IMR-90 (cell line): Measurements from ENCODE around the gene ALKBH3. TPM values are rescaled to one million over a fixed set of nuclear protein-coding genes. Genes with fewer than 3 reads are reported as not detected.
A peak's percentile ranks its signal among the peaks of the same experiment; 100 is the strongest.

ENCODE experiments used
- ATAC-seq: fragments of 200-7000 bp; cut with Tn5 transposase; 2 replicates; pipeline ENCODE4 v1.9.1; 2020; ENCODE audit warnings: low read depth, mild to moderate bottlenecking, moderate library complexity
- BruUV-seq: library from RNA; stranded (reverse); fragments of 400-500 nt; replicated peaks from 2 replicates; lab custom pipeline; 2021; lab: Mats Ljungman, UMichigan
- CTCF ChIA-PET: fragments of 300-600 bp; formaldehyde crosslinking; extraction: SDS; loops from one replicate; lab custom pipeline; 2021; ENCODE audit warnings: antibody characterized with exemption; lab: Yijun Ruan, JAX
- POLR2A ChIA-PET: fragments of 300-600 bp; sonication (Branson Sonifier 250); formaldehyde crosslinking; loops from one replicate; lab custom pipeline; 2022; ENCODE audit warnings: antibody characterized with exemption; ENCODE audit not compliant: unreplicated experiment; lab: Charles Lee
- DNase-seq: peaks from one replicate; pipeline ENCODE4 v3.0.0; 2013
- H2AFZ ChIP-seq: replicated peaks from 2 replicates; pipeline ENCODE3; 2013; ENCODE audit warnings: low read length, mild to moderate bottlenecking; ENCODE audit not compliant: poor library complexity
- H2AK5ac ChIP-seq: 2 replicates; pipeline ENCODE4 v1.6.1; 2013; ENCODE audit warnings: low read depth, low read length, inconsistent platforms
- H2AK9ac ChIP-seq: replicated peaks from 2 replicates; pipeline ENCODE3; 2013; ENCODE audit warnings: mild to moderate bottlenecking, low read depth, low read length, moderate library complexity; ENCODE audit not compliant: poor library complexity
- H2BK120ac ChIP-seq: 2 replicates; pipeline ENCODE4 v1.6.1; 2013; ENCODE audit warnings: low read depth, low read length, inconsistent platforms
- H2BK15ac ChIP-seq: 3 replicates; pipeline ENCODE4 v1.6.1; 2013; ENCODE audit warnings: low read depth, low read length, inconsistent platforms
- H2BK20ac ChIP-seq: 2 replicates; pipeline ENCODE4 v1.6.1; 2013; ENCODE audit warnings: low read depth, mild to moderate bottlenecking, inconsistent platforms, low read length, moderate library complexity
- H2BK5ac ChIP-seq: 2 replicates; pipeline ENCODE4 v1.6.1; 2013; ENCODE audit warnings: mild to moderate bottlenecking, low read depth, low read length, inconsistent platforms; ENCODE audit not compliant: poor library complexity, severe bottlenecking
- H3K14ac ChIP-seq: replicated peaks from 2 replicates; pipeline ENCODE4 v1.6.1; 2013; ENCODE audit warnings: low read depth, low read length, inconsistent platforms
- H3K18ac ChIP-seq: 2 replicates; pipeline ENCODE4 v1.6.1; 2013; ENCODE audit warnings: low read depth, low read length, control low read depth
- H3K23ac ChIP-seq: 2 replicates; pipeline ENCODE4 v1.6.1; 2013; ENCODE audit warnings: low read depth, low read length, inconsistent platforms
- H3K27ac ChIP-seq: 2 replicates; pipeline ENCODE4 v1.5.1; 2013; ENCODE audit warnings: mild to moderate bottlenecking, control low read depth, low read length; ENCODE audit not compliant: insufficient read depth
- H3K27me3 ChIP-seq: 2 replicates; pipeline ENCODE4 v1.6.1; 2013; ENCODE audit warnings: low read length; ENCODE audit not compliant: control insufficient read depth, insufficient read depth
- H3K36me3 ChIP-seq: 2 replicates; pipeline ENCODE4 v1.6.1; 2013; ENCODE audit warnings: low read length, mixed read lengths; ENCODE audit not compliant: control insufficient read depth, insufficient read depth
- H3K4ac ChIP-seq: 2 replicates; pipeline ENCODE4 v1.6.1; 2013; ENCODE audit warnings: low read depth, low read length, inconsistent platforms
- H3K4me1 ChIP-seq: 2 replicates; pipeline ENCODE4 v1.6.1; 2013; ENCODE audit warnings: low read length, mixed read lengths; ENCODE audit not compliant: control insufficient read depth, insufficient read depth
- H3K4me2 ChIP-seq: 2 replicates; pipeline ENCODE4 v1.6.1; 2013; ENCODE audit warnings: low read depth, mild to moderate bottlenecking, control low read depth, low read length, moderate library complexity
- H3K4me3 ChIP-seq: 2 replicates; pipeline ENCODE4 v1.5.1; 2013; ENCODE audit warnings: low read depth, mild to moderate bottlenecking, control low read depth, low read length, moderate library complexity; ENCODE audit not compliant: insufficient read depth
- H3K56ac ChIP-seq: 2 replicates; pipeline ENCODE4 v1.6.1; 2013; ENCODE audit warnings: low read length, inconsistent platforms; ENCODE audit not compliant: insufficient read depth; ENCODE audit errors: extremely low read depth
- H3K79me1 ChIP-seq, 2 experiments: 2 replicates each; pipeline ENCODE4 v1.6.1; 2013; ENCODE audit warnings: low read length in 2 of 2, inconsistent platforms in 1 of 2, low read depth in 1 of 2
- H3K9ac ChIP-seq: 2 replicates; pipeline ENCODE4 v1.6.1; 2013; ENCODE audit warnings: low read depth, low read length, control low read depth
- H3K9me1 ChIP-seq: 2 replicates; pipeline ENCODE4 v1.6.1; 2013; ENCODE audit warnings: low read length, inconsistent platforms; ENCODE audit not compliant: insufficient read depth
- H3K9me3 ChIP-seq: 2 replicates; pipeline ENCODE4 v1.6.1; 2013; ENCODE audit warnings: low read length; ENCODE audit not compliant: control insufficient read depth, insufficient read depth
- H4K20me1 ChIP-seq: 2 replicates; pipeline ENCODE4 v1.6.1; 2013; ENCODE audit warnings: low read length, inconsistent platforms; ENCODE audit not compliant: insufficient read depth
- H4K5ac ChIP-seq: 2 replicates; pipeline ENCODE4 v1.6.1; 2013; ENCODE audit warnings: mild to moderate bottlenecking, low read depth, low read length, control low read depth
- H4K8ac ChIP-seq, 2 experiments: 2 replicates each; pipeline ENCODE4 v1.6.1; 2013; ENCODE audit warnings: low read depth in 2 of 2, low read length in 2 of 2, control low read depth in 1 of 2, inconsistent platforms in 1 of 2
- H4K91ac ChIP-seq: 2 replicates; pipeline ENCODE4 v1.6.1; 2013; ENCODE audit warnings: low read depth, low read length, inconsistent platforms; ENCODE audit not compliant: insufficient read depth
- BHLHE40 ChIP-seq: fragments of 150-350 bp; IDR thresholded peaks from 2 replicates; pipeline ENCODE4 v1.6.1; 2016; ENCODE audit warnings: mild to moderate bottlenecking, low read depth, low read length
- CEBPB ChIP-seq: IDR thresholded peaks from 2 replicates; pipeline ENCODE4 v1.6.1; 2012; ENCODE audit warnings: low read depth, low read length, improper control_type of control experiment
- CHD1 ChIP-seq: IDR thresholded peaks from 2 replicates; pipeline ENCODE4 v1.6.1; 2012; ENCODE audit warnings: low read depth, low read length, improper control_type of control experiment
- MAFK ChIP-seq: IDR thresholded peaks from 2 replicates; pipeline ENCODE4 v1.6.1; 2012; ENCODE audit warnings: low read depth, low read length, improper control_type of control experiment
- MAZ ChIP-seq: IDR thresholded peaks from 2 replicates; pipeline ENCODE4 v1.6.1; 2012; ENCODE audit warnings: low read depth, mild to moderate bottlenecking, low read length, improper control_type of control experiment, moderate library complexity, borderline replicate concordance
- NFE2L2 ChIP-seq: fragments of 150-350 bp; IDR thresholded peaks from 2 replicates; pipeline ENCODE4 v1.6.1; 2016; ENCODE audit warnings: low read depth, mild to moderate bottlenecking, low read length
- POLR2A ChIP-seq: IDR thresholded peaks from 2 replicates; pipeline ENCODE4 v1.6.1; 2012; ENCODE audit warnings: mild to moderate bottlenecking, low read depth, low read length
- RAD21 ChIP-seq: IDR thresholded peaks from 2 replicates; pipeline ENCODE4 v1.6.1; 2012; ENCODE audit warnings: low read length, improper control_type of control experiment
- RCOR1 ChIP-seq: IDR thresholded peaks from 2 replicates; pipeline ENCODE4 v1.6.1; 2012; ENCODE audit warnings: mild to moderate bottlenecking, low read length, improper control_type of control experiment; ENCODE audit not compliant: insufficient replicate concordance
- USF2 ChIP-seq: fragments of 150-350 bp; IDR thresholded peaks from 2 replicates; pipeline ENCODE4 v1.6.1; 2017; ENCODE audit warnings: mild to moderate bottlenecking, antibody characterized with exemption, low read length, low read depth
- WGBS, 2 experiments: methylation state at CpG; one replicate each; pipeline versions ENCODE4 v1.1.5 to v1.1.7; 2013; ENCODE audit warnings: missing lambda C conversion rate in 2 of 2; ENCODE audit not compliant: insufficient read length in 1 of 2; ENCODE audit errors: extremely low coverage in 2 of 2; 5-methylcytosine and 5-hydroxymethylcytosine counted together
- dilution Hi-C: fragments of 300-500 bp; cut with HindIII; formaldehyde crosslinking; loops from one replicate; pipeline ENCODE4 v1.14.3; 2018; ENCODE audit warnings: low sequenced_read_pairs; ENCODE audit not compliant: unreplicated experiment
- in situ Hi-C: fragments of 300-500 bp; cut with MboI; formaldehyde crosslinking; loops from 3 replicates; pipeline ENCODE4 v1.14.3; 2019; ENCODE audit warnings: low sequenced_read_pairs, inconsistent platforms, mixed read lengths
- intact Hi-C: fragments of 100-400 bp; cut with micrococcal nuclease; formaldehyde crosslinking; loops from 2 replicates; pipeline ENCODE4 v1.10.0; 2022
- polyA plus RNA-seq, 3 experiments: library from polyadenylated mRNA; depleted of rRNA; stranded (reverse); fragments of >200 nt; gene quantifications; 2 replicates each; pipeline ENCODE4 v1.2.3, GENCODE V29; 2012; ENCODE audit warnings: low replicate concordance in 1 of 3
- total RNA-seq: library from RNA; depleted of rRNA; stranded (reverse); fragments of >200 nt; gene quantifications from 2 replicates; pipeline ENCODE4 v1.2.3, GENCODE V29; 2012
- TF ChIP-seq, protein P1 (sequence below): fragments of 150-350 bp; IDR thresholded peaks from 2 replicates; pipeline ENCODE4 v1.6.1; 2016; ENCODE audit warnings: low read depth, mild to moderate bottlenecking, low read length, moderate library complexity, borderline replicate concordance
- TF ChIP-seq, protein P2 (sequence below): conservative IDR thresholded peaks from 2 replicates; pipeline ENCODE4 v1.5.1; 2012; ENCODE audit warnings: mild to moderate bottlenecking, low read depth, low read length, improper control_type of control experiment

ALKBH3 gene
- total and polyA plus RNA-seq, 2 of the 4 experiments (the other 2 are of a cell fraction), result 27.7 to 62.9 TPM

DNA sequence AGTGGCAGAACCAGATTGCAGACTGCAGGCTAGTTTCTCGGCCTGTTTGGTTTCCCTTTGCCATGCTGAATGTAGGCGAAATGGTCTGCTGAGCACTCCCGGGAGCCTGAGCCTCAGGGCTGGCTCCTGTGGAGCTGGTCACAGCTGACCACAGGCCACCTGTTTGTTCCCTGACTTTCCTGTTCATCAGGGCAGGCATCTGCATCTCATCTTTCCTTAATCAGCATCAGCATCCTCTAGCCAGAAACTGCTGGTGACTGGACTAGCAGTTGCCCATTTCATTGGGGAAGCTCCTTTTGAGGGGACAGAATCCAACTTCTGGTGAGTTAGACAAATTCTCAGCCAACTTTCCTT is 41.6 kb downstream of the ALKBH3 start (continued):
- TF ChIP-seq MAFK, result no peak
- TF ChIP-seq CEBPB, result no peak
- TF ChIP-seq RAD21, result no peak
- no peak for TF ChIP-seq CHD1

- Histone ChIP-seq H3K23ac (no peak overlapping the region), H4K20me1 (peaks cover 24% of the 10 kb centered on the region), H3K14ac (peak overlapping the region; percentile 39; the same call in 1 of the 2 replicates), H4K91ac (0 out of 2 replicates have a peak overlapping the region, but pooled peaks have one; percentile 27), H2BK5ac (peak overlapping the region; percentile 67), H3K9me3 (no peaks in the 10 kb centered on the region), H3K4me1 (peaks cover 44% of the 10 kb centered on the region), H2BK120ac (peak overlapping the region; percentile 41), H3K27me3 (no peaks in the 10 kb centered on the region), H3K36me3 (peaks cover 3% of the 10 kb centered on the region), H3K18ac (peak overlapping the region; percentile 72), H3K56ac (no peak overlapping the region), H3K9me1 (peaks cover 20% of the 10 kb centered on the region), H3K27ac (peak overlapping the region; percentile 85), H3K4me3 (no peak overlapping the region), H2BK15ac (peak overlapping the region; percentile 45; the same call in 1 of the 3 replicates), H3K79me1 (peaks cover 0 to 3% of the 10 kb centered on the region in 2 experiments; a peak in 1 of 4 replicates), H3K4me2 (peak overlapping the region; percentile 14; the same call in 1 of the 2 replicates), H4K8ac (peak overlapping the region in 1 of 2 experiments; percentile 44; a peak in 1 of 4 replicates), H2AK9ac (peak overlapping the region; percentile 17), H3K9ac (no peak overlapping the region), H4K5ac (peak overlapping the region; percentile 65), H2AFZ (no peak overlapping the region), H3K4ac (peak overlapping the region; percentile 62), H2BK20ac (peak overlapping the region; percentile 47; the same call in 1 of the 2 replicates), H2AK5ac (peak overlapping the region; percentile 86)
- POLR2A ChIA-PET, result no interaction called here
- no TSS peak for BruUV-seq
- DNase-seq (no peak), ATAC-seq (peak; percentile 3)
- intact Hi-C loops (loop anchor here (2.0 kb wide), 1 partner anchor 14 kb away; no protein-coding TSS in a partner anchor), in situ Hi-C loops (no loop called here), dilution Hi-C loops (loop anchor here (25.0 kb wide), 1 partner anchor 114 kb away; the partner anchor contains the start of gene ACCSL)
- 60% methylated on average over 2 of the region's 6 CpGs; no CpG with 5 or more reads in 1 of the 2 experiments for WGBS, 2 experiments
- CTCF ChIA-PET, result interaction anchor here (0.8 to 1.2 kb wide), 2 partner anchors 20 to 33 kb away, joined by 3 to 4 read pairs; no protein-coding TSS in a partner anchor
- TF ChIP-seq NFE2L2 (no peak), RCOR1 (no peak), USF2 (no peak), POLR2A (no peak), MAFK (no peak), CHD1 (no peak), BHLHE40 (no peak), RAD21 (no peak), MAZ (no peak)
- TF ChIP-seq, protein P1, sequence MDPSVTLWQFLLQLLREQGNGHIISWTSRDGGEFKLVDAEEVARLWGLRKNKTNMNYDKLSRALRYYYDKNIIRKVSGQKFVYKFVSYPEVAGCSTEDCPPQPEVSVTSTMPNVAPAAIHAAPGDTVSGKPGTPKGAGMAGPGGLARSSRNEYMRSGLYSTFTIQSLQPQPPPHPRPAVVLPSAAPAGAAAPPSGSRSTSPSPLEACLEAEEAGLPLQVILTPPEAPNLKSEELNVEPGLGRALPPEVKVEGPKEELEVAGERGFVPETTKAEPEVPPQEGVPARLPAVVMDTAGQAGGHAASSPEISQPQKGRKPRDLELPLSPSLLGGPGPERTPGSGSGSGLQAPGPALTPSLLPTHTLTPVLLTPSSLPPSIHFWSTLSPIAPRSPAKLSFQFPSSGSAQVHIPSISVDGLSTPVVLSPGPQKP, result no peak
- TF ChIP-seq, protein P2, sequence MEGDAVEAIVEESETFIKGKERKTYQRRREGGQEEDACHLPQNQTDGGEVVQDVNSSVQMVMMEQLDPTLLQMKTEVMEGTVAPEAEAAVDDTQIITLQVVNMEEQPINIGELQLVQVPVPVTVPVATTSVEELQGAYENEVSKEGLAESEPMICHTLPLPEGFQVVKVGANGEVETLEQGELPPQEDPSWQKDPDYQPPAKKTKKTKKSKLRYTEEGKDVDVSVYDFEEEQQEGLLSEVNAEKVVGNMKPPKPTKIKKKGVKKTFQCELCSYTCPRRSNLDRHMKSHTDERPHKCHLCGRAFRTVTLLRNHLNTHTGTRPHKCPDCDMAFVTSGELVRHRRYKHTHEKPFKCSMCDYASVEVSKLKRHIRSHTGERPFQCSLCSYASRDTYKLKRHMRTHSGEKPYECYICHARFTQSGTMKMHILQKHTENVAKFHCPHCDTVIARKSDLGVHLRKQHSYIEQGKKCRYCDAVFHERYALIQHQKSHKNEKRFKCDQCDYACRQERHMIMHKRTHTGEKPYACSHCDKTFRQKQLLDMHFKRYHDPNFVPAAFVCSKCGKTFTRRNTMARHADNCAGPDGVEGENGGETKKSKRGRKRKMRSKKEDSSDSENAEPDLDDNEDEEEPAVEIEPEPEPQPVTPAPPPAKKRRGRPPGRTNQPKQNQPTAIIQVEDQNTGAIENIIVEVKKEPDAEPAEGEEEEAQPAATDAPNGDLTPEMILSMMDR, result no peak
Observed at GRCh38 chr11:43922744-43923405, 42.2 kb downstream of the ALKBH3 start.
